HG03025 (cell line): Measurements from ENCODE around the gene SLC10A7.
A peak's percentile ranks its signal among the peaks of the same experiment; 100 is the strongest.

Experiments used
- ATAC-seq: cut with Tn5 transposase; IDR thresholded peaks from one replicate; pipeline ENCODE4 v1.9.1; 2021; ENCODE audit warnings: mild to moderate bottlenecking, moderate library complexity; ENCODE audit not compliant: unreplicated experiment, low FRiP score

The SLC10A7 gene

GRCh38 chr4:146329050-146329716 lies 192.6 kb downstream of the SLC10A7 start:
- ATAC-seq = no peak

GRCh38 chr4:146327859-146328650 lies 193.7 kb downstream of the SLC10A7 start:
- ATAC-seq = no peak

DNA sequence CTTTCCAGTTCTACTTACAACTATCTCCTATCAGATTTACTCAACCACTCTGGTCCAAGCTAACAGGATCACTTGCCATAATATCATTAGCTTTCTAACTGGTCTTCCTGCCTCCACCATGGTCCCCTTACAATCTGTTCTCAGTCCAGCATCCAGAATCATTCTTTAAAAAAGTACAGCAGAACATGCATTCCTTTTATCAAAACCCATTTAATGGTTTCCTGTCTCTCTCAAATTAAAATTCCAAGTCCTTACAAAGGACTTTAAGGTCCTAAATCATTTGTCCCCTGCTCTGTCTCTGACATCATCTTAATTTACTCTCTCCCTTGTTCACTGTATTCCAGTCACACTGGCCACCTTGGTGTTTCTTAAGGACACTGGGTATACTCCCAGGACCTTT lies 202.8 kb downstream of the SLC10A7 start:
- no peak for ATAC-seq

DNA sequence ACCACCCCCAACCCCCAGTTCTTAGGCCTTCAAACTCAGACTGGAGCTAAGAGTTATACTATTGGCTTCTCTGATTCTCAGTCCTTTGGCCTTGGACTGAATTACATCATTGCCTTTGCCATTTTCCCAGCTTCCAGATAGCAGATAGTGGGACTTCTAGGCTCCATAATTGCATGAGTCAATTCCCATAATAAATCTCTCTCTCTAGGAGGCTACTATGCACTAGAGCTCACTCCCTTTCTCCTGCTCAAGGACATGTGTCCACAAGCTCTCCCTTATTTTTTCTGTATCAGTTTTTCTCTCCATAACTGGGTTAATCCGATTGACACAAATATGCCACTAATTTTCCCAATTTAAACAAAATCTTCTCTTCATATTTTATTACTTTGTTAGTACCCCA lies 204.0 kb downstream of the SLC10A7 start:
- no peak for ATAC-seq

DNA sequence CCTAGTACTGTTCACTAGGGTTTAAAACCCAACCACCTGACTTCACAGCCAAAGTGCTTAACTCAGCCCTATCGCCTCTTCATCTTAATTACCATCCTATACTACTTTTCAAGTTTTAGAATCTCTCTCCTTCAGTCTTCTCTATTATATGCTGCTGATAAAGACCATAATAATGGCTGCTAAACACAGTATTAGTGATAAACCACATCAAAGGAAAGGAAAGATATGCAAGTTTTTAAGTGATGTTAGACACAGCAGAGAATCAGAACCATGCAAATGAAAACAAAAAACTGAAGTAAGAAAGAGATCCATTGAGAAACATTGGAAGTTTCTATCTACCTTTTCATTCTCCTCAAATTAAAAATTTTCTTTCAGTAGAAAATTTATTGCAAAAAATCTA lies 206.6 kb downstream of the SLC10A7 start:
- no peak for ATAC-seq

- no peak for ATAC-seq
Measured at GRCh38 chr4:146311238-146311970, 210.3 kb downstream of the SLC10A7 start.

DNA sequence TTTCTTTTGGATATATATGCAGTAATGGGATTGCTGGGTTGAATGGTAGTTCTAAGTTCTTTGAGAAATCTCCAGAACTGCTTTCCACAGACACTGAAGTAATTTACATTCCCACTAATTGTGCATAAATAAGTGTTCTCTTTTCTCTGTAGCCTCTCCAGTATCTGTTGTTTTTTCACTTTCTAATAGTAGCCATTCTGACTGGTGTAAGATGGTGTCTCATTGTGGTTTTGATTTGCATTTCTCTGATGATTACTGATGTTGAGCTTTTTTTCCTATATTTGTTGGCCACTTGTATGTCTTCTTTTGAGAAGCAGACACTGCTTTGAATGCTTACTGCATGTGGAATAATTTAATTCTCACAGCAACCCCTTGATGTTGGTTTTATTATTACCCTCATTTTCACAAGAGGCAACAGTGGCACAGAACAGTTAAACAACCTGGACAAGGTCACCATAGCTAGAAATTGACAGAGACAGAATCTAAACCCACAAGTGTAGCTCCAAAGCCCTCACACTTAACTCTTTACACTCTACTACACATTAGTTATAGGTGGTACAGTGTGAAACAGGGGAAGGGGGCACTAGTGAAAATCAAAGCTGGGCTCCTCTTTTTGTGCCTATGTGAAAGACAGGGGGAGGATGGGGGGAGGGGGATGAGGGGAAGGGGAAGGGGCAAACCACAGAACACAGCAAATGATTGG lies 211.3 kb downstream of the SLC10A7 start:
- ATAC-seq = peak; percentile 92

DNA sequence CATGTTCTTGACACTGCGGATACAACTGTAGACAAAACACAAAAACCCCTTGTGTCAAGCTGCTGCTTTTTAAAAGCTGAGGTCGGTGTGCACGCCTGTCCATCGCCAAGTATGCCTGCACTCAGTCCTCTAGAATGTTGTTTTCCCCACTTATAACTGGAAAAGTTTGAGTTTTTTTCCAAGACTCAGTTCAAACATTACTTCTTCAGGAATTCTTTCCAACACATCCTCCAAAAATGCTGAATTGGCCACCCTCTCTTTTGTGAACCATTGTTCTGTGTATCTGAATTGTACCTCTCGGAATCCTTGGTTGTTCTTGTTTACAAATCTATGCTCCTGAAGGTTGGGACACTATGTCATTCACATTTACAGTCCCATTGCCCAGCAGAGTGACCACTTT lies 212.8 kb downstream of the SLC10A7 start:
- no peak for ATAC-seq

- no peak for ATAC-seq
Measured at GRCh38 chr4:146302822-146303221, 218.9 kb downstream of the SLC10A7 start.

- no peak for ATAC-seq
Measured at GRCh38 chr4:146299607-146300006, 222.1 kb downstream of the SLC10A7 start.

DNA sequence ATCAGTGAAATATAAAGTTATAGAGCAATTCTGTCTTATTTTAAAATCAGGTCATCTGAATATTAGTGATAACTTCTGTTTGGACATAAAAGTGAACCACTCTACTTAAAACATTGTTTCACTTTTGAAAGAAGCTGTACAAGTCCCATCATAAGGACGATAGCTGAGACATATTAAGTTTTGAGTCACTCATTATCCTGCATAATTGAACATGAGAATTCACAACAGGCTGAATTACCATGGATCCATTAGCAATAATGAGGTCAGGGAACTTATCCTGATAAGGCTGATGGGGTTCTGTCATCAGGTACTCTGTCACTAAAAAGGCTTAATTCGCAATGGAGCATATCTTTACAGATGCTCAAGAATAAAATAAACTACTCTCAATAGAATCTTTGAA lies 227.0 kb downstream of the SLC10A7 start:
- no peak for ATAC-seq

DNA sequence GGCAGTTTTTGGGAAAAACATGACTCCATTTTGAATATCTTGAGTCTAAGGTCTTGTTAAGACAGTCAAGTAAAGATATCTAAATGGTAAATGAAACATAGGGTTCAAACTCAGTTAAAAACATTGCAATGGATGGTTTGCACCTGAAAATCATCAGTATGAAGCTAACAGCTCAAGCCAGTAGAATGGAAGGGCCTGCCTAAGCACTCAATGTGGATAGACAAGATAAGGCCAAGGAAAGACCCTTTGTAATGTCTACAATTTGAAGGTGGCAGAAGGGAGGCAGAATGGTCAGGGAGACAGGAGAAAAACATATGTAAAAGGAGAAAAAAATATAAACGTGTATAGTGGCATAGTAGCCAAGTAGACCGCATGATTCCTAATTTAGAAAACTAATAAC lies 229.2 kb downstream of the SLC10A7 start:
- ATAC-seq = no peak

DNA sequence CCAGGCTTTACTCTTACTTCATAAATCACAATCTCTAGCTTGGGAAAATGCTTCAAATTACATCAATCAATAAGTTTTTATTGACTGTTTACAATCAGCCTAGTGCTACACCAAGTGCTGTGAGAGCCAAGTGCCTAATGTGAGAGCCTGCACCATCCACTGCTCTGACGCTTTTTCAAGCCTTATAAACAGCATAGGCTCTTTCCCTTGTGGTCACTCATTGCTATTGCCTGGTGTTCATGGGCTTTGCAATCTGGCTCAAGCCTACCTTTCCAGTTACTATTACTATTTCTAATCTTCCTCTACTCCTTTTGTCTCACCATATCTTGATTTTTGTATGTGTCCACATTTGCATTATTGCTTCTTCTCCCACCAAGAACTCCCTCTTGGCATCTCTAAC lies 230.4 kb downstream of the SLC10A7 start:
- no peak for ATAC-seq

GRCh38 chr4:146288193-146288592 lies 233.5 kb downstream of the SLC10A7 start:
- no peak for ATAC-seq

DNA sequence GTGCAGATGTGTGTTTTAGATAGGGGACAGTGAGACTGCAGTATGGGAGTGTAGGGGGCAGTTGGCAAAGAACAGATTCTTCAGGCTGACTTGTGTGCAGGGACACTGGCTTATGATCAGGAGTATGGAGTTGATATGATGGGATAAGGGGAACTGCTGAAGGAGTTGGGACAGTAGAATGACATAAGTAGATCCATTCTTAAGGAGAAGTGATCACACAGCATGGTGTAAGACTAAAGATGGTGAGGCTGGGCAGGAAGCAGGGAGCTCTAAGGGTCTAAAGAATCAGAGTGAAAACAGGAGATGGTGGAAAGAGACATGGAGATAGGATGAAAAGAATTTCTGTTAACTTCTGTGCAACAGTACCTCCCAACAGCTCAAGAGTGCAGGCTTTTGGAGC lies 236.7 kb downstream of the SLC10A7 start:
- no peak for ATAC-seq

- ATAC-seq = no peak
Measured at GRCh38 chr4:146283758-146284651, 237.7 kb downstream of the SLC10A7 start.

DNA sequence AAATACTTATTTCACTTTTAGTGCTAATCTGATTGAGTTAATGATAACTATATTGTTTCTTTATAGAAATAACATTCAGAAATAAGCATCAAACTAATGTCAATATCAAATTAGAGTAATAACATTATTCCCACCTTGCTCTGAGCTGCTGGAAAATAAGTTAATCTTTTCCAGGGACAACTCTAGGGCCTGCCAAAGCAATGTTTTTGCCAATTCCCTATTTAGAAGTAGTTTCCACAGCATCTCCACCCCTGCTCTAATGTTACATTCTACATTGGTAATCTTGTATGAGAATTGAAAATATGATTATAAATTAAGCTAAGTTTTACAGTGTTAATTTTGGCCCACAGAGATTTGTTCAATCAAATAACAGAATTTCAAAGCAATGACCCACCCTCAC lies 239.1 kb downstream of the SLC10A7 start:
- ATAC-seq = no peak

DNA sequence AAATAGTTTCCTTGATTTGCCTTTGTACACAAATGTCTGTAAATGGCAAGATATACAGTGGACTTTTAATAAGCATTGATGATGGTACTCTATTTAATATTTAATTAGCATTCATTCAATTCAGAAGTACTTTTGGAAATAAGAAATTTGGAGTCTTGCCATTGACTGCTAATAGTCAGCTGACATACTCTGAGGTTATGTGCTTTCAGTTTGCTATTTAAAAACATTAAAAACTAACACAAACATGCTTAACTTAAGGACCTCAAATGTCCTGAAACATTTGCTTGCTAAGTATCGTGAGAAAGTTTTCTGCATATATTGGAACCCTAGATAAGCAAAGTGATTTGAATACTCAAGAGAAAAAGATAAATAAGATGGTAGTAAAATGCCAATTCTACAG lies 242.8 kb downstream of the SLC10A7 start:
- ATAC-seq = no peak

- ATAC-seq = no peak
Measured at GRCh38 chr4:146275370-146275769, 246.4 kb downstream of the SLC10A7 start.

- no peak for ATAC-seq
Measured at GRCh38 chr4:146274774-146275173, 247.0 kb downstream of the SLC10A7 start.
